IMR-90 (cell line): ENCODE measurements around the gene CGB5. TPM values are rescaled to one million over a fixed set of nuclear protein-coding genes. Genes with fewer than 3 reads are reported as not detected.

Experiments used
- ATAC-seq: fragments of 200-7000 bp; cut with Tn5 transposase; 2 replicates; pipeline ENCODE4 v1.9.1; 2020; ENCODE audit warnings: low read depth, mild to moderate bottlenecking, moderate library complexity
- BruUV-seq: library from RNA; stranded (reverse); fragments of 400-500 nt; replicated peaks from 2 replicates; lab custom pipeline; 2021; lab: Mats Ljungman, UMichigan
- CTCF ChIA-PET: fragments of 300-600 bp; formaldehyde crosslinking; extraction: SDS; loops from one replicate; lab custom pipeline; 2021; ENCODE audit warnings: antibody characterized with exemption; lab: Yijun Ruan, JAX
- POLR2A ChIA-PET: fragments of 300-600 bp; sonication (Branson Sonifier 250); formaldehyde crosslinking; loops from one replicate; lab custom pipeline; 2022; ENCODE audit warnings: antibody characterized with exemption; ENCODE audit not compliant: unreplicated experiment; lab: Charles Lee
- DNase-seq: peaks from one replicate; pipeline ENCODE4 v3.0.0; 2013
- H2AFZ ChIP-seq: replicated peaks from 2 replicates; pipeline ENCODE3; 2013; ENCODE audit warnings: low read length, mild to moderate bottlenecking; ENCODE audit not compliant: poor library complexity
- H2AK5ac ChIP-seq: 2 replicates; pipeline ENCODE4 v1.6.1; 2013; ENCODE audit warnings: low read depth, low read length, inconsistent platforms
- H2AK9ac ChIP-seq: replicated peaks from 2 replicates; pipeline ENCODE3; 2013; ENCODE audit warnings: mild to moderate bottlenecking, low read depth, low read length, moderate library complexity; ENCODE audit not compliant: poor library complexity
- H2BK120ac ChIP-seq: 2 replicates; pipeline ENCODE4 v1.6.1; 2013; ENCODE audit warnings: low read depth, low read length, inconsistent platforms
- H2BK15ac ChIP-seq: 3 replicates; pipeline ENCODE4 v1.6.1; 2013; ENCODE audit warnings: low read depth, low read length, inconsistent platforms
- H2BK20ac ChIP-seq: 2 replicates; pipeline ENCODE4 v1.6.1; 2013; ENCODE audit warnings: low read depth, mild to moderate bottlenecking, inconsistent platforms, low read length, moderate library complexity
- H2BK5ac ChIP-seq: 2 replicates; pipeline ENCODE4 v1.6.1; 2013; ENCODE audit warnings: mild to moderate bottlenecking, low read depth, low read length, inconsistent platforms; ENCODE audit not compliant: poor library complexity, severe bottlenecking
- H3K14ac ChIP-seq: replicated peaks from 2 replicates; pipeline ENCODE4 v1.6.1; 2013; ENCODE audit warnings: low read depth, low read length, inconsistent platforms
- H3K18ac ChIP-seq: 2 replicates; pipeline ENCODE4 v1.6.1; 2013; ENCODE audit warnings: low read depth, low read length, control low read depth
- H3K23ac ChIP-seq: 2 replicates; pipeline ENCODE4 v1.6.1; 2013; ENCODE audit warnings: low read depth, low read length, inconsistent platforms
- H3K27ac ChIP-seq: 2 replicates; pipeline ENCODE4 v1.5.1; 2013; ENCODE audit warnings: mild to moderate bottlenecking, control low read depth, low read length; ENCODE audit not compliant: insufficient read depth
- H3K27me3 ChIP-seq: 2 replicates; pipeline ENCODE4 v1.6.1; 2013; ENCODE audit warnings: low read length; ENCODE audit not compliant: control insufficient read depth, insufficient read depth
- H3K36me3 ChIP-seq: 2 replicates; pipeline ENCODE4 v1.6.1; 2013; ENCODE audit warnings: low read length, mixed read lengths; ENCODE audit not compliant: control insufficient read depth, insufficient read depth
- H3K4ac ChIP-seq: 2 replicates; pipeline ENCODE4 v1.6.1; 2013; ENCODE audit warnings: low read depth, low read length, inconsistent platforms
- H3K4me1 ChIP-seq: 2 replicates; pipeline ENCODE4 v1.6.1; 2013; ENCODE audit warnings: low read length, mixed read lengths; ENCODE audit not compliant: control insufficient read depth, insufficient read depth
- H3K4me2 ChIP-seq: 2 replicates; pipeline ENCODE4 v1.6.1; 2013; ENCODE audit warnings: low read depth, mild to moderate bottlenecking, control low read depth, low read length, moderate library complexity
- H3K4me3 ChIP-seq: 2 replicates; pipeline ENCODE4 v1.5.1; 2013; ENCODE audit warnings: low read depth, mild to moderate bottlenecking, control low read depth, low read length, moderate library complexity; ENCODE audit not compliant: insufficient read depth
- H3K56ac ChIP-seq: 2 replicates; pipeline ENCODE4 v1.6.1; 2013; ENCODE audit warnings: low read length, inconsistent platforms; ENCODE audit not compliant: insufficient read depth; ENCODE audit errors: extremely low read depth
- H3K79me1 ChIP-seq, 2 experiments: 2 replicates each; pipeline ENCODE4 v1.6.1; 2013; ENCODE audit warnings: low read length in 2 of 2, inconsistent platforms in 1 of 2, low read depth in 1 of 2
- H3K9ac ChIP-seq: 2 replicates; pipeline ENCODE4 v1.6.1; 2013; ENCODE audit warnings: low read depth, low read length, control low read depth
- H3K9me1 ChIP-seq: 2 replicates; pipeline ENCODE4 v1.6.1; 2013; ENCODE audit warnings: low read length, inconsistent platforms; ENCODE audit not compliant: insufficient read depth
- H3K9me3 ChIP-seq: 2 replicates; pipeline ENCODE4 v1.6.1; 2013; ENCODE audit warnings: low read length; ENCODE audit not compliant: control insufficient read depth, insufficient read depth
- H4K20me1 ChIP-seq: 2 replicates; pipeline ENCODE4 v1.6.1; 2013; ENCODE audit warnings: low read length, inconsistent platforms; ENCODE audit not compliant: insufficient read depth
- H4K5ac ChIP-seq: 2 replicates; pipeline ENCODE4 v1.6.1; 2013; ENCODE audit warnings: mild to moderate bottlenecking, low read depth, low read length, control low read depth
- H4K8ac ChIP-seq, 2 experiments: 2 replicates each; pipeline ENCODE4 v1.6.1; 2013; ENCODE audit warnings: low read depth in 2 of 2, low read length in 2 of 2, control low read depth in 1 of 2, inconsistent platforms in 1 of 2
- H4K91ac ChIP-seq: 2 replicates; pipeline ENCODE4 v1.6.1; 2013; ENCODE audit warnings: low read depth, low read length, inconsistent platforms; ENCODE audit not compliant: insufficient read depth
- BHLHE40 ChIP-seq: fragments of 150-350 bp; IDR thresholded peaks from 2 replicates; pipeline ENCODE4 v1.6.1; 2016; ENCODE audit warnings: mild to moderate bottlenecking, low read depth, low read length
- FOS ChIP-seq: fragments of 150-350 bp; IDR thresholded peaks from 2 replicates; pipeline ENCODE4 v1.6.1; 2016; ENCODE audit warnings: low read depth, low read length
- MAZ ChIP-seq: IDR thresholded peaks from 2 replicates; pipeline ENCODE4 v1.6.1; 2012; ENCODE audit warnings: low read depth, mild to moderate bottlenecking, low read length, improper control_type of control experiment, moderate library complexity, borderline replicate concordance
- MXI1 ChIP-seq: IDR thresholded peaks from 2 replicates; pipeline ENCODE4 v1.6.1; 2012; ENCODE audit warnings: low read depth, mild to moderate bottlenecking, low read length, moderate library complexity, borderline replicate concordance
- POLR2A ChIP-seq: IDR thresholded peaks from 2 replicates; pipeline ENCODE4 v1.6.1; 2012; ENCODE audit warnings: mild to moderate bottlenecking, low read depth, low read length
- RFX5 ChIP-seq: IDR thresholded peaks from 2 replicates; pipeline ENCODE4 v1.8.0; 2012; ENCODE audit warnings: low read depth, mild to moderate bottlenecking, low read length, moderate library complexity
- WGBS, 2 experiments: methylation state at CpG; one replicate each; pipeline versions ENCODE4 v1.1.5 to v1.1.7; 2013; ENCODE audit warnings: missing lambda C conversion rate in 2 of 2; ENCODE audit not compliant: insufficient read length in 1 of 2; ENCODE audit errors: extremely low coverage in 2 of 2; 5-methylcytosine and 5-hydroxymethylcytosine counted together
- dilution Hi-C: fragments of 300-500 bp; cut with HindIII; formaldehyde crosslinking; loops from one replicate; pipeline ENCODE4 v1.14.3; 2018; ENCODE audit warnings: low sequenced_read_pairs; ENCODE audit not compliant: unreplicated experiment
- in situ Hi-C: fragments of 300-500 bp; cut with MboI; formaldehyde crosslinking; loops from 3 replicates; pipeline ENCODE4 v1.14.3; 2019; ENCODE audit warnings: low sequenced_read_pairs, inconsistent platforms, mixed read lengths
- intact Hi-C: fragments of 100-400 bp; cut with micrococcal nuclease; formaldehyde crosslinking; loops from 2 replicates; pipeline ENCODE4 v1.10.0; 2022
- polyA plus RNA-seq, 3 experiments: library from polyadenylated mRNA; depleted of rRNA; stranded (reverse); fragments of >200 nt; gene quantifications; 2 replicates each; pipeline ENCODE4 v1.2.3, GENCODE V29; 2012; ENCODE audit warnings: low replicate concordance in 1 of 3
- total RNA-seq: library from RNA; depleted of rRNA; stranded (reverse); fragments of >200 nt; gene quantifications from 2 replicates; pipeline ENCODE4 v1.2.3, GENCODE V29; 2012
- TF ChIP-seq, protein P1 (sequence below): fragments of 150-350 bp; IDR thresholded peaks from 2 replicates; pipeline ENCODE4 v1.6.1; 2016; ENCODE audit warnings: low read depth, mild to moderate bottlenecking, low read length, moderate library complexity, borderline replicate concordance
- TF ChIP-seq, protein P2 (sequence below): conservative IDR thresholded peaks from 2 replicates; pipeline ENCODE4 v1.5.1; 2012; ENCODE audit warnings: mild to moderate bottlenecking, low read depth, low read length, improper control_type of control experiment

CGB5 gene
- total and polyA plus RNA-seq, 2 of the 4 experiments (the other 2 are of a cell fraction) = not detected

DNA sequence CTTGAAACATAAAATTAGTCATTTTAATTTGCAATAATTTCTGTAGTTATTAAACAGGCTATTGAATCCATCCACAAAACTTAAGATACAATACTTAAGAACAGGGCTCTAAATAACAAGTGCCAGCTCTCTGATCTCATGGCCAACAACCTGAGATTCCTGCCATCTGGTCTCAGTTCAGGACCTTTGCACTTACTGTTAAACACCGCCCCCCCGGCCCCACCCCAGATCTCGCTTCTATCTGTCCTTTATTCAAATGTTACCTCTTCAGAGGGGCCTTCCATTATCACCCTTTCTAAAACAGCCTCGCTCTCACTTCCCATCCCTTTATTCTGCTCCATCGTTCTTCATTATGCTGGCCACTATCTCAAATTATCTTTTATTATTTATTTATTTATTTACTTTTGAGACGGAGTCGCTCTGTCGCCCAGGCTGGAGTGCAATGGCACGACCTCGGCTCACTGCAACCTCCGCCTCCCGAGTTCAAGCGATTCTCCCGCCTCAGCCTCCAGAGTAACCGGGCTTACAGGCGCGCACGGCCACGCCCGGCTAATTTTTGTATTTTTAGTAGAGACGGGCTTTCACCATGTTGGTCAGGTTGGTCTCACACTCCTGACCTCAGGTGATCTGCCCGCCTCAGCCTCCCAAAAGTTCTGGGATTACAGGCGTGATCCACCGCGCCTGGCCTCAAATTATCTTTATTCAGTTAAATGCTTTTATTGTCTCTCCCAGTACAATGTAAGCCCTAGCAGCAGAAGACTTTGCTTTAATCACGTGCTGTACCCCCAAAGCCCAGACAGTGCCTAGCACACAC lies 40.8 kb downstream of the CGB5 start (continued):
- TF ChIP-seq FOS (no peak), RFX5 (no peak)

DNA sequence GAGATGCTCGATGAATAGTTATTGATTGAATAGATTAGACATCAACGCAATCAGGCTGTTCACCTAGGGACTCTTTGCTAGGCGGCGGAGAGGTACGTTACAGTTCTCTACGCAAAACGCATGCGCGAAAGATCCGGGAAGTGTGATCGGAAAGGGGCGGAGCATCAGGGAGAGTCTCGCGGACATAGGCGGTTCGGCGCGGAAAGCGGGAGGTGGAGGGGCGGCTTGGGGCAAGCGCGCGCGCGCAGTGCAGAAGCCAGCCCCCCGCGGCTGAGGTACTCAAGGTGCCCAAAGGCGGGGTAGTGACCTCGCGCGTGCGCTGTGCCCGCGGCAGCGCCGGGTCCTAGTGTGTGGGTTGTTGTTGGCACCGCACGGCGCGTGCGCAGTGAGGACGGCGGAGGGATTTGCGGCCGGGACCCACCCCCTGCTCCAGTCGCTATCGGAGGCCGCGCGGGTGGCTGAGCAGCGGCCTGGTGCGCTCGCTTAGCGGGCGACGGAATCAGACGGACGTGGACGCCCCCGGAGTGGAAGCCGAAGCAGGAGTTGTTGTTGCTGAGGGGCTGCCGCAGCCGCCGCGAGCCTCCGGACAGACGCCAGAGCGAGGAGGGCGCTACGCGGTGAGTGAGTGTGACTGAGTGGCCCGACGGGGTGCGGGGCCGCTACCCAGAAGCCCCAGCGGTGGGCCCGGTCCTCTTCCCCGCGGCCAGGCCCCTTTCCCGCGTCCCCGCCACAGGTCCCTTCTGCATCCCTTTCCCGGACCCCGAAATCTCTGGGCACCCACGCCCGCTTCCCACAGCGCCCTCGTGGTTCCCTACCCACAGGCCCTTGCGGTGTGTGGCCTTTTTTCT lies 41.6 kb downstream of the CGB5 start, which contains the start of gene SNRNP70:
Gene SNRNP70, plus strand, starts transcription at position 432 of the 848 bp plus-strand sequence. CDS start 964 bp downstream, outside the sequence.
- 0 out of 2 replicates have a peak, but pooled peaks cover 2% of the 10 kb centered on the region for H3K9me1 ChIP-seq
- H3K27ac ChIP-seq = peak within 1 kb of the TSS; percentile 89
- H2BK120ac ChIP-seq = peak within 1 kb of the TSS; percentile 39; the same call in 1 of the 2 replicates
- peak within 1 kb of the TSS; percentile 69 for H3K4me3 ChIP-seq
- peak within 1 kb of the TSS; percentile 87 for H2BK5ac ChIP-seq
- H3K4me1 ChIP-seq = peaks cover 6% of the 10 kb centered on the region
- H4K20me1 ChIP-seq = peaks cover 44% of the 10 kb centered on the region
- peak within 1 kb of the TSS; percentile 95 for H3K14ac ChIP-seq
- H2BK20ac ChIP-seq = no peak within 1 kb of the TSS
- H3K4ac ChIP-seq = peak within 1 kb of the TSS; percentile 93
- H3K79me1 ChIP-seq = peaks cover 5 to 31% of the 10 kb centered on the region in 2 experiments; a peak in 3 of 4 replicates
- ATAC-seq (peak; percentile 99), DNase-seq (peak; percentile 99)
- in situ Hi-C loops = no loop called here
- H3K4me2 ChIP-seq = peak within 1 kb of the TSS; percentile 86
- H3K23ac ChIP-seq = peak within 1 kb of the TSS; percentile 80
- peak within 1 kb of the TSS; percentile 77 for H3K18ac ChIP-seq
- no peaks in the 10 kb centered on the region for H3K27me3 ChIP-seq
- dilution Hi-C loops = no loop called here
- 0% methylated on average over 46 of the region's 89 CpGs; no CpG with 5 or more reads in 1 of the 2 experiments for WGBS, 2 experiments
- H3K56ac ChIP-seq = peak within 1 kb of the TSS; percentile 72
- H4K5ac ChIP-seq = peak within 1 kb of the TSS; percentile 95
- POLR2A ChIA-PET = interaction anchor here (0.6 kb wide), 1 partner anchor 47 kb away, joined by 4 read pairs; no protein-coding TSS in a partner anchor
- intact Hi-C loops = no loop called here
- peaks cover 20% of the 10 kb centered on the region for H3K36me3 ChIP-seq
- no TSS peak for BruUV-seq
- H3K9ac ChIP-seq = peak within 1 kb of the TSS; percentile 86
- H4K8ac ChIP-seq = peak within 1 kb of the TSS; percentile 82 to 99
- H3K9me3 ChIP-seq = no peaks in the 10 kb centered on the region
- CTCF ChIA-PET = no interaction called here
- peak within 1 kb of the TSS; percentile 92 for H2AK9ac ChIP-seq
- H2AK5ac ChIP-seq = peak within 1 kb of the TSS; percentile 79
- peak within 1 kb of the TSS; percentile 88 for H2AFZ ChIP-seq
- H2BK15ac ChIP-seq = 0 out of 3 replicates have a peak within 1 kb of the TSS, but pooled peaks have one; percentile 1
- H4K91ac ChIP-seq = peak within 1 kb of the TSS; percentile 95
- TF ChIP-seq MXI1 (peak; percentile 59; the same call in 1 of the 2 replicates), BHLHE40 (peak; percentile 46), MAZ (peak; percentile 79; the same call in 1 of the 2 replicates), RFX5 (no peak), POLR2A (peak; percentile 97)
- TF ChIP-seq, protein P1, sequence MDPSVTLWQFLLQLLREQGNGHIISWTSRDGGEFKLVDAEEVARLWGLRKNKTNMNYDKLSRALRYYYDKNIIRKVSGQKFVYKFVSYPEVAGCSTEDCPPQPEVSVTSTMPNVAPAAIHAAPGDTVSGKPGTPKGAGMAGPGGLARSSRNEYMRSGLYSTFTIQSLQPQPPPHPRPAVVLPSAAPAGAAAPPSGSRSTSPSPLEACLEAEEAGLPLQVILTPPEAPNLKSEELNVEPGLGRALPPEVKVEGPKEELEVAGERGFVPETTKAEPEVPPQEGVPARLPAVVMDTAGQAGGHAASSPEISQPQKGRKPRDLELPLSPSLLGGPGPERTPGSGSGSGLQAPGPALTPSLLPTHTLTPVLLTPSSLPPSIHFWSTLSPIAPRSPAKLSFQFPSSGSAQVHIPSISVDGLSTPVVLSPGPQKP = no peak
- TF ChIP-seq, protein P2, sequence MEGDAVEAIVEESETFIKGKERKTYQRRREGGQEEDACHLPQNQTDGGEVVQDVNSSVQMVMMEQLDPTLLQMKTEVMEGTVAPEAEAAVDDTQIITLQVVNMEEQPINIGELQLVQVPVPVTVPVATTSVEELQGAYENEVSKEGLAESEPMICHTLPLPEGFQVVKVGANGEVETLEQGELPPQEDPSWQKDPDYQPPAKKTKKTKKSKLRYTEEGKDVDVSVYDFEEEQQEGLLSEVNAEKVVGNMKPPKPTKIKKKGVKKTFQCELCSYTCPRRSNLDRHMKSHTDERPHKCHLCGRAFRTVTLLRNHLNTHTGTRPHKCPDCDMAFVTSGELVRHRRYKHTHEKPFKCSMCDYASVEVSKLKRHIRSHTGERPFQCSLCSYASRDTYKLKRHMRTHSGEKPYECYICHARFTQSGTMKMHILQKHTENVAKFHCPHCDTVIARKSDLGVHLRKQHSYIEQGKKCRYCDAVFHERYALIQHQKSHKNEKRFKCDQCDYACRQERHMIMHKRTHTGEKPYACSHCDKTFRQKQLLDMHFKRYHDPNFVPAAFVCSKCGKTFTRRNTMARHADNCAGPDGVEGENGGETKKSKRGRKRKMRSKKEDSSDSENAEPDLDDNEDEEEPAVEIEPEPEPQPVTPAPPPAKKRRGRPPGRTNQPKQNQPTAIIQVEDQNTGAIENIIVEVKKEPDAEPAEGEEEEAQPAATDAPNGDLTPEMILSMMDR = no peak
